GM12865 (cell line): Measurements from ENCODE around the gene UBE2Q1.

ENCODE experiments used
- DNase-seq: peaks from one replicate; pipeline ENCODE4 v3.0.0; 2010; ENCODE audit warnings: low read depth
- H3K4me3 ChIP-seq: 2 replicates; pipeline ENCODE4 v1.5.1; 2011; ENCODE audit warnings: mild to moderate bottlenecking, low read depth, low read length, control low read depth
- TF ChIP-seq, protein P1 (sequence below): IDR thresholded peaks from 2 replicates; pipeline ENCODE4 v1.5.1; 2011; ENCODE audit warnings: low read length, control low read depth, low read depth, inconsistent platforms; ENCODE audit not compliant: insufficient read depth; ENCODE audit errors: missing control alignments

The UBE2Q1 gene

DNA sequence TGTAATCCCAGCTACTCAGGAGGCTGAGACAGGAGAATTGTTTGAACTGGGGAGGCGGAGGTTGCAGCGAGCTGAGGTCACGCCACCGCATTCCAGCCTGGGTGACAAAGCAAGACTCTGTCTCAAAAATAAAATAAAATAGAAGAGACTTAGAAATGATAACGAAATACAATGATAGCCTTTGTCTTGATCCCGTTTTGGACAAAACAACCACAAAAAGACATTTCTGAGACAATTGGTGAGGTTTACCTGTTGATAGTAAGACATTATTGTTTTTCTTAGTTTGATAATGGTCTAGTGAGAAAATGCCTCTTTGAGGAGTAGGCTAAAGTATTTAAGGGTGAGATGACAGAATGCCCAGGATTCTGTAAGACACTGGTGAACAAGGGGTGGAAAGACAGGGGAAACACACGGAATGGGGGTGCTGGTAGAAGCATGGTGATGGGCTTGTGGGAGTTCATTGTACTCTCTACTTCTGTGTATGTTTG lies 44.4 kb downstream of the UBE2Q1 start:
- H3K4me3 ChIP-seq: no peak overlapping the region
- TF ChIP-seq, protein P1, sequence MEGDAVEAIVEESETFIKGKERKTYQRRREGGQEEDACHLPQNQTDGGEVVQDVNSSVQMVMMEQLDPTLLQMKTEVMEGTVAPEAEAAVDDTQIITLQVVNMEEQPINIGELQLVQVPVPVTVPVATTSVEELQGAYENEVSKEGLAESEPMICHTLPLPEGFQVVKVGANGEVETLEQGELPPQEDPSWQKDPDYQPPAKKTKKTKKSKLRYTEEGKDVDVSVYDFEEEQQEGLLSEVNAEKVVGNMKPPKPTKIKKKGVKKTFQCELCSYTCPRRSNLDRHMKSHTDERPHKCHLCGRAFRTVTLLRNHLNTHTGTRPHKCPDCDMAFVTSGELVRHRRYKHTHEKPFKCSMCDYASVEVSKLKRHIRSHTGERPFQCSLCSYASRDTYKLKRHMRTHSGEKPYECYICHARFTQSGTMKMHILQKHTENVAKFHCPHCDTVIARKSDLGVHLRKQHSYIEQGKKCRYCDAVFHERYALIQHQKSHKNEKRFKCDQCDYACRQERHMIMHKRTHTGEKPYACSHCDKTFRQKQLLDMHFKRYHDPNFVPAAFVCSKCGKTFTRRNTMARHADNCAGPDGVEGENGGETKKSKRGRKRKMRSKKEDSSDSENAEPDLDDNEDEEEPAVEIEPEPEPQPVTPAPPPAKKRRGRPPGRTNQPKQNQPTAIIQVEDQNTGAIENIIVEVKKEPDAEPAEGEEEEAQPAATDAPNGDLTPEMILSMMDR: no peak
- DNase-seq: no peak

DNA sequence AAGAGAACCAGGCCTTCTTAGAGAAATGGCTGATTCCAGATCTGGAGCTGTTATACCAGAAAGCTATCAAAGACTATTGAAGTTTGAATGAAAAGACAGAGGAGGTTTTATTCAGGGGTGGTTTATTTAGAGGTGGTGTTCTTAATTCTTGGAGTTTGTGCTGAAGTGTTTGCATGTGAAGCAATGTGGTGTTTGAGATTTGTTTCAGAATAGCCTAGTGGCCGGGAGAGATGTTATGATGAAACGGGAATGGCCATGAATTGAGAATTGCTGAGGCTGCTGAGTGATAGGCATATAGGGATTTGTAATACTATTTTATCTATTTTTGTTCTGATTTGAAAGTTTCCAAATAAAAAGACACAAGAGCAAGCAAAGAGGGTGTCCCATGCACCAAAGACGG lies 45.7 kb downstream of the UBE2Q1 start:
- DNase-seq: no peak
- no peak overlapping the region for H3K4me3 ChIP-seq
- TF ChIP-seq, protein P1: no peak

DNA sequence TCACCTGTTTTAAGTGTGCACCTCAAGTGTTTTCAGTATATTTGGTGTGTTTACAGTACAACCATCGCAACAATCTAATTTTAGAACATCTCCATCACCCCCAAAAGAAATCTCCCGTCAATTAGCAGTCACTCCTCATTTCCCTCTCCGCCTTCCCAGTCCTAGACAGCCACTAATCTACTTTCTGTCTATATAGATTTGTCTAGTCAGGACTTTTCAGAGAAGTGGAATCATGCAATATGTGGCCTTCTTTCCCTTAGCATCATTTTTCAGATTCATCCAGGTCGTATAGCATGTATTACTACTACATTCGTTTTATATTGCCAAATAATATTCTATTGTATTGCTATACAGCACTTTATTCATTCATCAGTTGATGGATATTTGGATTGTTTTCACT lies 54.6 kb downstream of the UBE2Q1 start:
- no peak for DNase-seq
- TF ChIP-seq, protein P1: no peak
- H3K4me3 ChIP-seq: no peak overlapping the region

- TF ChIP-seq, protein P1: no peak
- no peak overlapping the region for H3K4me3 ChIP-seq
- no peak for DNase-seq
These were observed 55.7 kb downstream of the UBE2Q1 start for GRCh38 chr1:154502744-154503115.

DNA sequence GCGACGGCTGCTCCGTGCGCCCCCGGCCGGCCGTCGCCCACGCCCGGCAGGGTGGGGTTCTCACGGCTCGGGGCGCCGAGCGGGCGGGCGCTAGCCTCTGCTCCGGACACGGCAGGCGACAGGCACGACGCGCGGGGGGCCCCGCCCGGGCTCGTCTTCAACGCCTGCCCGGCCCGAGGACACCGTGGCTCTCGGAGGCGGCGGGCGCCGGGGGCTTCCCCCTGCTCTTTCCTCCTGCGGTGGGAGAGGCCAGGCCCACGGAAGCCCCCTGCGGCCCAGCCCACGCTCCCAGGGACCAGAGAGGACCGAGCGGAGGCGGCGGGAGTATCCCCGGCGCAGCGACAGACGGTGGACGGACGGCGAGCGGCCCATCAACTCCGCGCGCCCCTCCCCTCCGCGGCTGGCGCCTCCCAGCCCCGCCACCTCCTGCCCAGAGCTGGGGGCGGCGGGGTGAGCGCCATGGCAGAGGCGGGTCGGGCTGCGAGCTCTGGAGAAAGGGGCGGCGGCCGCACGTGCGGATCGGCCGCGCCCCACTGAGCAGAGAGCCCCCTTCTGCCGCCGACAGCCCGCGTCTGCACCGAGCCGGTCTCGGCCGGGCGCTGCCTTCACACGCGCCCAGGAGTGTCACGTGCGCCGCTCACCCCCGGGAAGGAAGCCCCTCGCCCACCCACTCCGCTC lies 56.3 kb downstream of the UBE2Q1 start, which contains the start of the genes SHE and TDRD10:
SHE (minus strand) TSS at position 347 of the 678 bp plus-strand sequence. CDS start 386 bp downstream, outside the sequence.
TDRD10 (plus strand) TSS at position 154 of the 678 bp plus-strand sequence. CDS start 4,685 bp downstream, outside the sequence.
- TF ChIP-seq, protein P1: no peak
- H3K4me3 ChIP-seq: no peak within 1 kb of the TSS
- no peak for DNase-seq

DNA sequence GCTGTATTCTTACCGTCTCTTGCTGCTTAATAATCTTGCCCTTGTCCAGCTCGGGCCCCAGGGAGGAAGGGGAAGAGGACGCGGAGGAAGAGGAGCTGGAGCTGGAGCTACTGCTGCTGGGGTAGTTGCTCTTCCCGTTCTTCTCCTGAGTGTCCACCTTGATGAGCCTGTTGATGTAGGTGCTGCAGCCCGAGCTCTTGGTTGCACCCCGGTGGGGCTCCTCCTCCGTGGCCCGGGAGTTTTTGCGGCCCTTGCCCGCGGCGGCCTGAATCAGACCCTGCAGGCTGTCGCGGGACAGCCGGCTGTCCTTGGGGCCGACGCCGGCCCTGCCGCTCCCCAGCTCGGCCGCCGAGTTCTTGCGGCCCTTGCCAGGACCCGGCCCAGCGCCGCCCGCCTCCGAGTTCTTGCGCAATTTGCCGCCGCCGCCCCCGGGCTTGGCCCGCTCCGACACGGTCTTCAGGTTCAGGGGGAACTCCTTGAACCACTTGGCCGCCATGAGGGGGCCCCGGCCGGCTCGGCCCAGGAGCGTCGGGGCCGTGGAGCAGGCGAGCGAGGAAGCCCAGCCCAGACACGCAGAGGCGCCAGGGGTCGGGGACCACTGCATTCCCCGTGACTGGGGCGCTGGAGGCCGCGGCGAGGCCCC lies 56.9 kb downstream of the UBE2Q1 start:
- H3K4me3 ChIP-seq: no peak overlapping the region
- DNase-seq: no peak

More for the DNA sequence above, 56.9 kb downstream of the UBE2Q1 start:
- TF ChIP-seq, protein P1: no peak
